ENCODE results near the gene KDM2B.
"Not testable (repeated sequence)": the region's sequence is repeated elsewhere in the genome, so short reads cannot be mapped to it uniquely, and the experiment has no call there.

Gene KDM2B

GRCh38 chr12:121489874-121490273, 90.9 kb downstream of the KDM2B start:
- Histone ChIP-seq H2AFZ (ENCODE audit: low read length) (no peak overlapping the region), H4K20me1 (ENCODE audit: insufficient read depth, low read length) (no peaks in the 10 kb centered on the region), H3K9me3 (ENCODE audit: low read length) (no peaks in the 10 kb centered on the region), H3K9ac (ENCODE audit: low read length) (no peak overlapping the region), H3K36me3 (ENCODE audit: insufficient read depth, low read length) (peaks cover 7% of the 10 kb centered on the region), H3K27me3 (ENCODE audit: insufficient read depth, low read length) (no peaks in the 10 kb centered on the region), H3K4me2 (ENCODE audit: low read length) (no peak overlapping the region), H3K27ac (ENCODE audit: low read depth, low read length, poor library complexity, severe bottlenecking) (no peak overlapping the region), H3K79me2 (ENCODE audit: insufficient read depth, low read length) (no peaks in the 10 kb centered on the region), H3K4me3 (ENCODE audit: low read depth, low read length, poor library complexity, severe bottlenecking) (no peak overlapping the region), H3F3A (ENCODE audit: insufficient read depth, low read length) (peaks cover 3% of the 10 kb centered on the region; the same call in 1 of the 2 replicates), H3K4me1 (ENCODE audit: insufficient read depth, low read length, severe bottlenecking) (peaks cover 15% of the 10 kb centered on the region), H3K9me2 (ENCODE audit: low read depth, low read length) (no peaks in the 10 kb centered on the region)
- TF ChIP-seq EZH2 (IDR thresholded peaks at IDR 0.05; ENCODE audit: borderline replicate concordance, low read length): no peak
- TF ChIP-seq, protein P1, sequence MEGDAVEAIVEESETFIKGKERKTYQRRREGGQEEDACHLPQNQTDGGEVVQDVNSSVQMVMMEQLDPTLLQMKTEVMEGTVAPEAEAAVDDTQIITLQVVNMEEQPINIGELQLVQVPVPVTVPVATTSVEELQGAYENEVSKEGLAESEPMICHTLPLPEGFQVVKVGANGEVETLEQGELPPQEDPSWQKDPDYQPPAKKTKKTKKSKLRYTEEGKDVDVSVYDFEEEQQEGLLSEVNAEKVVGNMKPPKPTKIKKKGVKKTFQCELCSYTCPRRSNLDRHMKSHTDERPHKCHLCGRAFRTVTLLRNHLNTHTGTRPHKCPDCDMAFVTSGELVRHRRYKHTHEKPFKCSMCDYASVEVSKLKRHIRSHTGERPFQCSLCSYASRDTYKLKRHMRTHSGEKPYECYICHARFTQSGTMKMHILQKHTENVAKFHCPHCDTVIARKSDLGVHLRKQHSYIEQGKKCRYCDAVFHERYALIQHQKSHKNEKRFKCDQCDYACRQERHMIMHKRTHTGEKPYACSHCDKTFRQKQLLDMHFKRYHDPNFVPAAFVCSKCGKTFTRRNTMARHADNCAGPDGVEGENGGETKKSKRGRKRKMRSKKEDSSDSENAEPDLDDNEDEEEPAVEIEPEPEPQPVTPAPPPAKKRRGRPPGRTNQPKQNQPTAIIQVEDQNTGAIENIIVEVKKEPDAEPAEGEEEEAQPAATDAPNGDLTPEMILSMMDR (IDR thresholded peaks at IDR 0.05; ENCODE audit: low read length): no peak

DNA sequence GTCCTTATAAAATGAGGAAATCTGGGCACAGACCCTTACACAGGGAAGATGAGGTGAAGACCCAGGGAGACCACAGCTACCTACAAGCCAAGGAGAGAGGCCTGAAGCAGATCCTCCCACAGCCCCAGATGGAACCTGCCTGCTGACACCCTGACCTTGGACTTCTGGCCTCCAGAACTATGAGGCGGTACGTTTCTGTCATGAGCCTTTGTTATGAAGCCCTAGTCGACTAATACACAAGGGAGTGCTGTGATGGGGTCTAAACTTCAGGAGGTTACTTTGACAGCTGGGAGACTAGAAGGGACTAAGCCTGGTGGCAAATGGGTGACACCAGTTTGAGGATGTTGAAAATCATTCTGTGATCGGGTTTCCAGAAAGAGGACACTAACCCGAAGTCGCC, 95.9 kb downstream of the KDM2B start:
- TF ChIP-seq EZH2 (IDR thresholded peaks at IDR 0.05; ENCODE audit: borderline replicate concordance, low read length): no peak
- TF ChIP-seq, protein P1 (IDR thresholded peaks at IDR 0.05; ENCODE audit: low read length): no peak
- no peaks in the 10 kb centered on the region for H4K20me1 ChIP-seq (ENCODE audit: insufficient read depth, low read length)
- H3K4me1 ChIP-seq (ENCODE audit: insufficient read depth, low read length, severe bottlenecking): no peaks in the 10 kb centered on the region
- H3K9me2 ChIP-seq (ENCODE audit: low read depth, low read length): no peaks in the 10 kb centered on the region
- H3F3A ChIP-seq (ENCODE audit: insufficient read depth, low read length): no peaks in the 10 kb centered on the region
- no peak overlapping the region for H3K9ac ChIP-seq (ENCODE audit: low read length)
- H3K4me2 ChIP-seq (ENCODE audit: low read length): no peak overlapping the region
- no peak overlapping the region for H3K27ac ChIP-seq (ENCODE audit: low read depth, low read length, poor library complexity, severe bottlenecking)
- no peaks in the 10 kb centered on the region for H3K9me3 ChIP-seq (ENCODE audit: low read length)
- no peaks in the 10 kb centered on the region for H3K36me3 ChIP-seq (ENCODE audit: insufficient read depth, low read length)
- no peaks in the 10 kb centered on the region for H3K79me2 ChIP-seq (ENCODE audit: insufficient read depth, low read length)
- H2AFZ ChIP-seq (ENCODE audit: low read length): no peak overlapping the region
- H3K27me3 ChIP-seq (ENCODE audit: insufficient read depth, low read length): no peaks in the 10 kb centered on the region
- no peak overlapping the region for H3K4me3 ChIP-seq (ENCODE audit: low read depth, low read length, poor library complexity, severe bottlenecking)

GRCh38 chr12:121484564-121484963, 96.3 kb downstream of the KDM2B start:
- not testable (repeated sequence) for H3K4me1 ChIP-seq (ENCODE audit: insufficient read depth, low read length, severe bottlenecking); H3K9ac ChIP-seq (ENCODE audit: low read length); H3K36me3 ChIP-seq (ENCODE audit: insufficient read depth, low read length); H3K4me3 ChIP-seq (ENCODE audit: low read depth, low read length, poor library complexity, severe bottlenecking); H3K79me2 ChIP-seq (ENCODE audit: insufficient read depth, low read length); H3K9me2 ChIP-seq (ENCODE audit: low read depth, low read length); H3K4me2 ChIP-seq (ENCODE audit: low read length); H3F3A ChIP-seq (ENCODE audit: insufficient read depth, low read length); H4K20me1 ChIP-seq (ENCODE audit: insufficient read depth, low read length); H3K27me3 ChIP-seq (ENCODE audit: insufficient read depth, low read length); H3K27ac ChIP-seq (ENCODE audit: low read depth, low read length, poor library complexity, severe bottlenecking); H2AFZ ChIP-seq (ENCODE audit: low read length); H3K9me3 ChIP-seq (ENCODE audit: low read length)

DNA sequence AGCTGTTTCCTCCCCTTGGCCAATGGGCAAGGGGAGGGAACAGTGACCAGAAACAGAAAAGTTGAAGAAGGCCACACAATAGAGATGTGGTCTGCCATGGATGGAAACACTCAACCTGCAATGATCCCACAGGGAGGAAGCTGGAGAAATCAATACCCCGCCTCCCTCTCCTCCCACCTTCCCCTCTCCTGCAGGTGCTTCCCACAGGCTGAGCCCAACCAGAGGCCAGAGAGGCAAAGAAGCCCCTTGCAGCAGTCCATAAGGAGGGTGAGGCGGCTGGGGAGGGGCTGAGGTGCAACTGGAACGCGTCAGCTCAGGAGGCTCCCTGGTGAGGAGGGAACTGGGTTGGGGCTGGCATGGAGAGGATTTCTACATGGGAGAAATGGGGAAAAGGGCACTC, 96.9 kb downstream of the KDM2B start:
- Histone ChIP-seq H3K9me3 (ENCODE audit: low read length) (no peaks in the 10 kb centered on the region), H3K4me3 (ENCODE audit: low read depth, low read length, poor library complexity, severe bottlenecking) (no peak overlapping the region), H3K4me1 (ENCODE audit: insufficient read depth, low read length, severe bottlenecking) (peaks cover 3% of the 10 kb centered on the region), H3K27ac (ENCODE audit: low read depth, low read length, poor library complexity, severe bottlenecking) (no peak overlapping the region), H3K36me3 (ENCODE audit: insufficient read depth, low read length) (no peaks in the 10 kb centered on the region), H3K9me2 (ENCODE audit: low read depth, low read length) (no peaks in the 10 kb centered on the region), H3K79me2 (ENCODE audit: insufficient read depth, low read length) (no peaks in the 10 kb centered on the region), H3K4me2 (ENCODE audit: low read length) (no peak overlapping the region), H4K20me1 (ENCODE audit: insufficient read depth, low read length) (no peaks in the 10 kb centered on the region), H3K27me3 (ENCODE audit: insufficient read depth, low read length) (no peaks in the 10 kb centered on the region), H2AFZ (ENCODE audit: low read length) (no peak overlapping the region), H3F3A (ENCODE audit: insufficient read depth, low read length) (no peaks in the 10 kb centered on the region), H3K9ac (ENCODE audit: low read length) (no peak overlapping the region)
- TF ChIP-seq EZH2 (IDR thresholded peaks at IDR 0.05; ENCODE audit: borderline replicate concordance, low read length): no peak
- TF ChIP-seq, protein P1 (IDR thresholded peaks at IDR 0.05; ENCODE audit: low read length): no peak
